ENCODE data around the gene DISP3.
"Not testable (repeated sequence)": the region's sequence is repeated elsewhere in the genome, so short reads cannot be mapped to it uniquely, and the experiment has no call there.

DISP3 gene

DNA sequence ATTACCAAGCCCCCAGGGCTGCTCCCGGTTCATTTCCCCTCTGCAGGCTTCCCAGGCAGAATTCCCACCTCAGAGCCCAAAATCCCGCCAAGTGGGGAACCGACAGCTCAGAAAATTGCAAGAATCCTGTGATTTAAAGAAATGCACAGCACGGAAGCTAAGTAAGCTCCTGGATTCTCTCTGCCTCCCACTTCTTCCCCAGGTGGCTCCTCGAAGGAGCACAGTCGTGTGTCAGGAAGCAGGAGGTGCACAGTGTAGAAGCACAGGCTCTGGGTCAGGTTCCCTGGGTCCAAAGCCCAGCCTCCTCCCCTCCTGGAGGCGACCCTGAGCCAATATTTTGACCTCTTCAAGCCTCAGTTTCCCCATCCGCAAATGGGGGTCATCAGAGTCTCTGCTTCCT, 100.6 kb downstream of the DISP3 start:
- no peak for TF ChIP-seq ZNF274 (IDR thresholded peaks at IDR 0.05; ENCODE audit: low read depth, low read length)
- no peak overlapping the region for H3K4me3 ChIP-seq (ENCODE audit: low read length)

- H3K4me3 ChIP-seq (ENCODE audit: low read length), result not testable (repeated sequence)
Observed at GRCh38 chr1:11580049-11580448, 101.1 kb downstream of the DISP3 start.

GRCh38 chr1:11581445-11581991, 102.6 kb downstream of the DISP3 start:
- TF ChIP-seq ZNF274 (IDR thresholded peaks at IDR 0.05; ENCODE audit: low read depth, low read length), result no peak
- no peak overlapping the region for H3K4me3 ChIP-seq (ENCODE audit: low read length)

DNA sequence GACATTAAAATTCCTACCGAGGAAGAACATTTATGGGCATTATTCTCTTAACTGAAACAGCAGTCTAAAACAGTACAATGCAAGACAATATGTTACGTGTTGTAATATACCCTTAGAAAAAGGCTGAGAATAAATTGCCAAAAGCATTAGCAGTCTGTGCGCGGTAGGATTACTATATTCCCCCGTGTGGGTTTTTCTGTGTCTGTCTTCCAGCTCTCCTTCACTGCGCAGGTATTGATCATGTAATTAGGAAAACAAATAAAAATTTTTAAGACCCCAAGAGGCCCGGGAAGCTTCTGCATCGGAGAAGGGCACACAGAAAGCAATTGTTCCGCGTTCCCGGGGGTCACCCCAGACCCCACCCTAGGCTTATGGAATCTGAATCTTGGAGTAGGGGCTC, 106.4 kb downstream of the DISP3 start:
- H3K4me3 ChIP-seq (ENCODE audit: low read length), result no peak overlapping the region
- no peak for TF ChIP-seq ZNF274 (IDR thresholded peaks at IDR 0.05; ENCODE audit: low read depth, low read length)

Data from GM08714 (cell line).